Heart left ventricle (tissue), 16 donors: Measurements from ENCODE around the gene BOC. TPM values are rescaled to one million over a fixed set of nuclear protein-coding genes. Genes with fewer than 3 reads are reported as not detected.
A peak's percentile ranks its signal among the peaks of the same experiment; 100 is the strongest.

ENCODE experiments used
- ATAC-seq, 4 donors: fragments of 200-7000 bp; cut with Tn5 transposase; one replicate each; pipeline ENCODE4 v1.9.1; 2020 to 2022; ENCODE audit warnings: moderate library complexity in 4 of 4, mild to moderate bottlenecking in 3 of 4, moderate number of reproducible peaks in 1 of 4
- DNase-seq, 5 donors: peaks; one replicate each; pipeline ENCODE4 v3.0.0-alpha.2; 2020
- H3K27ac ChIP-seq, 12 donors: fragments of 200-600 bp; sonication (generic) in 4 of 12; one replicate each; pipeline versions ENCODE4 v1.5.0 to v1.8.0; 2016 to 2022; ENCODE audit warnings: mild to moderate bottlenecking in 2 of 12
- H3K27me3 ChIP-seq, 9 donors: fragments of 200-600 bp; sonication (generic) in 2 of 9; one replicate each; pipeline versions ENCODE4 v1.5.1 to v1.8.0; 2016 to 2022; ENCODE audit warnings: mild to moderate bottlenecking in 3 of 9
- H3K36me3 ChIP-seq, 9 donors: fragments of 200-600 bp; sonication (generic) in 2 of 9; one replicate each; pipeline versions ENCODE4 v1.5.0 to v1.8.0; 2018 to 2022; ENCODE audit warnings: mild to moderate bottlenecking in 2 of 9
- H3K4me1 ChIP-seq, 12 donors: fragments of 200-600 bp; sonication (generic) in 4 of 12; one replicate each; pipeline versions ENCODE4 v1.5.0 to v1.8.0; 2016 to 2022; ENCODE audit warnings: mild to moderate bottlenecking in 3 of 12
- H3K4me3 ChIP-seq, 12 donors: fragments of 200-600 bp; sonication (generic) in 4 of 12; one replicate each; pipeline versions ENCODE4 v1.5.0 to v1.8.0; 2017 to 2022; ENCODE audit warnings: mild to moderate bottlenecking in 9 of 12, moderate library complexity in 4 of 12
- H3K9me3 ChIP-seq, 12 donors: fragments of 200-600 bp; sonication (generic) in 4 of 12; one replicate each; pipeline versions ENCODE4 v1.5.0 to v1.8.0; 2016 to 2022; ENCODE audit warnings: mild to moderate bottlenecking in 1 of 12
- POLR2A ChIP-seq, 2 donors: fragments of 450-650 bp; IDR thresholded peaks; one replicate each; pipeline ENCODE4 v1.6.1; 2017; ENCODE audit warnings: antibody characterized with exemption in 2 of 2, mild to moderate bottlenecking in 2 of 2, moderate library complexity in 2 of 2
- WGBS, 4 donors: extraction: QIAGEN DNeasy Blood & Tissue Kit in 2 of 4; methylation state at CpG; one replicate each; pipeline versions ENCODE4 v1.1.5 to v1.1.7; 2013 to 2018; 5-methylcytosine and 5-hydroxymethylcytosine counted together
- intact Hi-C, 10 donors: fragments of 100-400 bp; cut with DNase I; formaldehyde crosslinking; loops; one replicate each; pipeline versions ENCODE4 v1.11.1 to v1.14.2; 2022
- polyA plus RNA-seq, 2 donors: library from polyadenylated mRNA; stranded (reverse); fragments of 200-250 nt; gene quantifications; one replicate each; pipeline ENCODE4 v1.2.3, GENCODE V29; 2013
- total RNA-seq, 9 donors: library from RNA; depleted of rRNA in 2 of 9; stranded (reverse); fragments of >200 nt in 2 of 9; fragmentation: NEBNext Ultra II Directional in 3 of 9; extraction: Animal tissue kit (Norgen Biotek cat#: 25700) in 3 of 9; gene quantifications; one replicate each; pipeline versions ENCODE4 v1.1.0 to v1.2.4, GENCODE V29; 2016 to 2023
- TF ChIP-seq, protein P1 (sequence below), 12 donors: fragments of 200-600 bp; sonication (generic) in 4 of 12; IDR thresholded peaks; one replicate each; pipeline versions ENCODE4 v1.5.0 to v1.8.0; 2018 to 2022; ENCODE audit warnings: antibody characterized with exemption in 12 of 12, mild to moderate bottlenecking in 5 of 12
- donor health status: ischemic (EF 13 %, LVEDD 7.1; RV severe dilation, severe dysfunction).
- donor health status: healthy with polysubstance abuse.
- donor health status: DM: no; HTN: yes; CAD: no.
- donor health status: DM: no; HTN: no; CAD: no.
- donor health status: ischemic (EF 25% LVEDD 6.9; RV normal size, moderate dysfunction).
- donor health status: ischemic (EF 25% LVEDD 5.7; RV mildly dilated, moderate dysfunction).
- donor health status: healthy.
- donor health status: DM: yes; HTN: yes; CAD: no.
- donor health status: ischemic (EF 35%, LVEDD 5.7; RV mildly dilated, moderate dysfunction).
- donor health status: nonischemic (EF 11% LVEDD 7.7; RV severe dilation, severe dysfunction).
- donor health status: DM: yes; HTN: yes; CAD: no.
- donor health status: PGD.
- donor health status: ischemic (EF 29% LVEDD 5.4; RV normal size, mild dysfunction).
- donor health status: nonischemic (EF 23%, LVEDD 6.1; RV moderate dilation, normal function).

BOC gene
- total and polyA plus RNA-seq, 11 donors: 1.9 to 12.2 (median 4.4) TPM

DNA sequence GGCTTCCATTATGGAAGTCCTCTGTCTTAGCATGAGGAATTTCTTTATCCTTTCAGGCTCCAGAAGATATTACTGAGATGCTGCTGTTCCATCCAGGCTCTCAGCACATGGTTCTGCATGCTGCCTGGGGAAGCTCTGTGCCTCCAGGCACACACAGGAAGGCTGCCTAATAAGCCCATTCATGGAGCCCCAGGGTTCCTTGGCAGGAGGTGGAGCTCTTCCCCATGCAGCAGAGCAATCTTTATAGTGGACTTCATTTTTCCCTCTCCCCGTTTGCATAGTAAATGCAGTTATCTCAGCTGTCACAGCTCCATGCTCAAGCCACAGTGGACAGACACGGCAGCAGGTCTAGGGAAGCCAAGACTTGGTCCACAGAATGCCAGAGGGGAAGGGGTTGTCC is 57.6 kb downstream of the BOC start:
- DNase-seq (no peak), ATAC-seq (no peak)
- 71 to 79% (median 77%) methylated on average over 2 of the region's 2 CpGs for WGBS, 4 donors
- no peaks in the 10 kb centered on the region for H3K27me3 ChIP-seq
- no peaks in the 10 kb centered on the region for H3K9me3 ChIP-seq
- intact Hi-C loops: no loop called here
- no peaks in the 10 kb centered on the region for H3K4me1 ChIP-seq
- no peak overlapping the region for H3K4me3 ChIP-seq
- H3K27ac ChIP-seq: no peak overlapping the region
- peaks cover 0 to 56% (median 3%) of the 10 kb centered on the region in 9 donors for H3K36me3 ChIP-seq
- TF ChIP-seq POLR2A (IDR thresholded peaks at IDR 0.05): no peak
- TF ChIP-seq, protein P1, sequence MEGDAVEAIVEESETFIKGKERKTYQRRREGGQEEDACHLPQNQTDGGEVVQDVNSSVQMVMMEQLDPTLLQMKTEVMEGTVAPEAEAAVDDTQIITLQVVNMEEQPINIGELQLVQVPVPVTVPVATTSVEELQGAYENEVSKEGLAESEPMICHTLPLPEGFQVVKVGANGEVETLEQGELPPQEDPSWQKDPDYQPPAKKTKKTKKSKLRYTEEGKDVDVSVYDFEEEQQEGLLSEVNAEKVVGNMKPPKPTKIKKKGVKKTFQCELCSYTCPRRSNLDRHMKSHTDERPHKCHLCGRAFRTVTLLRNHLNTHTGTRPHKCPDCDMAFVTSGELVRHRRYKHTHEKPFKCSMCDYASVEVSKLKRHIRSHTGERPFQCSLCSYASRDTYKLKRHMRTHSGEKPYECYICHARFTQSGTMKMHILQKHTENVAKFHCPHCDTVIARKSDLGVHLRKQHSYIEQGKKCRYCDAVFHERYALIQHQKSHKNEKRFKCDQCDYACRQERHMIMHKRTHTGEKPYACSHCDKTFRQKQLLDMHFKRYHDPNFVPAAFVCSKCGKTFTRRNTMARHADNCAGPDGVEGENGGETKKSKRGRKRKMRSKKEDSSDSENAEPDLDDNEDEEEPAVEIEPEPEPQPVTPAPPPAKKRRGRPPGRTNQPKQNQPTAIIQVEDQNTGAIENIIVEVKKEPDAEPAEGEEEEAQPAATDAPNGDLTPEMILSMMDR (IDR thresholded peaks at IDR 0.05): no peak

DNA sequence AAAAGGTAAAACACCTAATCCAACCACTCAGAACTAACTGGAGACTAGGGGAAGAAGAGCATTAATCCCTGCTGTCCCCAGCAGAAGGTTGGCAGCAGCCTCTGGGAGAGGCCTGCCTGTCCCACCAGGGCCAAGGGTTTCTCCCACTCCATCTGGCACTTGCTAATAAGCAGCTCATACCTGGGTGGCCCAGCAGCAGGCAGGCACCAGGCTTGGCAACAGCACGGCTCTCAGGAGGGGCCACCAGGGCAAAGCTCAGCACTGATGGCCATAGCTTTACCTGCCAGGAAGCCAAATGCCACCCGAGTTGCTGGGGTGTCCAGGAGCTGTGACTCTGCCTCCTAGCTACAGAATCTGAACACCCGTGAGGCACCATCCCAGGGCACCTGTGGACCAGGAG is 58.3 kb downstream of the BOC start:
- DNase-seq (no peak), ATAC-seq (no peak)
- TF ChIP-seq POLR2A (IDR thresholded peaks at IDR 0.05): no peak
- TF ChIP-seq, protein P1 (IDR thresholded peaks at IDR 0.05): no peak
- Histone ChIP-seq H3K36me3 (peaks cover 0 to 60% (median 3%) of the 10 kb centered on the region in 9 donors), H3K4me1 (peaks cover 0 to 2% (median 0%) of the 10 kb centered on the region in 12 donors), H3K4me3 (no peak overlapping the region), H3K9me3 (no peaks in the 10 kb centered on the region), H3K27me3 (no peaks in the 10 kb centered on the region), H3K27ac (peak overlapping the region in 1 of 12 donors; percentile 7)
- intact Hi-C loops: no loop called here
- 74 to 88% (median 87%) methylated on average over 3 of the region's 3 CpGs; no CpG with 5 or more reads in 1 of the 4 donors for WGBS, 4 donors

DNA sequence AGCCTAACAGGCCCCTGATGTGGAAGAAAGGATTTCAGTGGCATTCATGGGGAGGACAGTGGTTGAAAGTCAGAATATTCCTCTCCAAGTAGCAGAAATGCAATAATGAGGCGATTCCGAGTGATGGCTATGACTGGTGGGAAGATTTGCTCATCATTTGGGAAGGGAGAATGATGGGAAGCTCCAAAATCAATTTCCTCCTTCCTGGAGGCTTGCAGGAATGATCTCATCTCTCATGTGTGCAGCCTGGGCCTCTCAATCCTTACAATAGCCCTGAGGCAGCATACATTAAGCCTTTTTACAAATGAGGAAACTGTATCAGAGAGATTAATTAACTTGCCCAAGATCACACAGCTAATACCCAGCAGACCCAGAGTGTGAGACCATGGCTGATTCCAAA is 58.7 kb downstream of the BOC start:
- no peak for TF ChIP-seq POLR2A (IDR thresholded peaks at IDR 0.05)
- TF ChIP-seq, protein P1 (IDR thresholded peaks at IDR 0.05): no peak
- intact Hi-C loops: no loop called here
- ATAC-seq (no peak), DNase-seq (no peak)
- Histone ChIP-seq H3K4me3 (no peak overlapping the region), H3K4me1 (peaks cover 0 to 6% (median under 1%) of the 10 kb centered on the region in 12 donors), H3K9me3 (no peaks in the 10 kb centered on the region), H3K36me3 (peaks cover 0 to 64% (median 3%) of the 10 kb centered on the region in 9 donors), H3K27ac (peak overlapping the region in 1 of 12 donors; percentile 7), H3K27me3 (no peaks in the 10 kb centered on the region)
- WGBS, 4 donors: 15 to 86% (median 72%) methylated on average over 2 of the region's 2 CpGs

DNA sequence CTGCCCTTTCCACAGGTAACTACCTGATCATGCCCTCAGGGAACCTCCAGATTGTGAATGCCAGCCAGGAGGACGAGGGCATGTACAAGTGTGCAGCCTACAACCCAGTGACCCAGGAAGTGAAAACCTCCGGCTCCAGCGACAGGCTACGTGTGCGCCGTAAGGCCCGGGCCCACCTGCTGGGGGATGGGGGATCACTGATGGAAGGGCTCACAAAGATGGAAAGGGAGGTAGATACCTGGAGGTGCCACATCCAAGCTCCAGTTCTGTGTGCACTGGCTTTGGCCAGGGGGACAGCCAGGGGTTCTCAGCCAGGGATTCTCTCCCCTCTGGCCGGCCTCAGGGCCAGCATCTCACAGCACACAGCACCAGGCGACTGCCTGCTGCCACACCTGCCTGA is 59.4 kb downstream of the BOC start:
- no peak for DNase-seq
- Histone ChIP-seq H3K27me3 (no peaks in the 10 kb centered on the region), H3K9me3 (no peaks in the 10 kb centered on the region), H3K4me3 (no peak overlapping the region), H3K4me1 (peaks cover 0 to 13% (median 3%) of the 10 kb centered on the region in 12 donors), H3K36me3 (peaks cover 0 to 67% (median 3%) of the 10 kb centered on the region in 9 donors), H3K27ac (peak overlapping the region in 1 of 12 donors; percentile 22)
- ATAC-seq: no peak
- TF ChIP-seq POLR2A (IDR thresholded peaks at IDR 0.05): no peak
- TF ChIP-seq, protein P1 (IDR thresholded peaks at IDR 0.05): no peak
- 94 to 96% (median 95%) methylated on average over 9 of the region's 9 CpGs for WGBS, 4 donors
- intact Hi-C loops: no loop called here
